ENCODE results near the gene KRTAP5-10. TPM values are rescaled to one million over a fixed set of nuclear protein-coding genes. Genes with fewer than 3 reads are reported as not detected.
A peak's percentile ranks its signal among the peaks of the same experiment; 100 is the strongest.
"Not testable (repeated sequence)": the region's sequence is repeated elsewhere in the genome, so short reads cannot be mapped to it uniquely, and the experiment has no call there.

KRTAP5-10 gene
- total and polyA plus RNA-seq, 12 donors, result 0.06 to 0.48 (median 0.27) TPM; not detected in 9

- DNase-seq; H3K36me3 ChIP-seq (replicated peaks in 1 of 2); intact Hi-C loops (cut with DNase I); H3K27me3 ChIP-seq; H3K4me1 ChIP-seq (replicated peaks in 1 of 2); H3K9me3 ChIP-seq (replicated peaks in 1 of 3); H3K27ac ChIP-seq; H3K4me3 ChIP-seq: not testable (repeated sequence)
- WGBS, 4 donors, result 75 to 94% (median 80%) methylated on average over 5 to 8 of the region's 8 CpGs
Measured at GRCh38 chr11:71589546-71589920, 24.2 kb downstream of the KRTAP5-10 start.

- DNase-seq; H3K9me3 ChIP-seq (replicated peaks in 1 of 3); H3K36me3 ChIP-seq (replicated peaks in 1 of 2); H3K4me3 ChIP-seq; intact Hi-C loops (cut with DNase I); H3K27ac ChIP-seq; H3K4me1 ChIP-seq (replicated peaks in 1 of 2); H3K27me3 ChIP-seq: not testable (repeated sequence)
- 71 to 79% (median 77%) methylated on average over 7 to 11 of the region's 11 CpGs; no CpG with 5 or more reads in 1 of the 4 donors for WGBS, 4 donors
Measured at GRCh38 chr11:71603221-71603620, 37.9 kb downstream of the KRTAP5-10 start.

- H3K27ac ChIP-seq; H3K9me3 ChIP-seq (replicated peaks in 1 of 3); H3K36me3 ChIP-seq (replicated peaks in 1 of 2); intact Hi-C loops (cut with DNase I); H3K4me3 ChIP-seq; H3K4me1 ChIP-seq (replicated peaks in 1 of 2); H3K27me3 ChIP-seq: not testable (repeated sequence)
- peak in 5 of 7 donors; percentile 15 to 57 (median 24) for DNase-seq
- peak; percentile 18 to 60 (median 29) for TF ChIP-seq CTCF (IDR thresholded peaks at IDR 0.05)
- WGBS, 4 donors, result 0 to 22% (median 21%) methylated on average over 2 to 12 of the region's 17 CpGs
Measured at GRCh38 chr11:71604798-71605488, 39.6 kb downstream of the KRTAP5-10 start.

GRCh38 chr11:71606853-71607519 is 41.6 kb downstream of the KRTAP5-10 start:
- DNase-seq; H3K4me3 ChIP-seq; intact Hi-C loops (cut with DNase I); H3K27me3 ChIP-seq; H3K36me3 ChIP-seq (replicated peaks in 1 of 2); H3K4me1 ChIP-seq (replicated peaks in 1 of 2); H3K27ac ChIP-seq; H3K9me3 ChIP-seq (replicated peaks in 1 of 3): not testable (repeated sequence)
- WGBS, 4 donors, result 20 to 38% (median 25%) methylated on average over 18 to 48 of the region's 48 CpGs

- H3K4me3 ChIP-seq; H3K27ac ChIP-seq; DNase-seq; H3K4me1 ChIP-seq (replicated peaks in 1 of 2); H3K9me3 ChIP-seq (replicated peaks in 1 of 3); H3K36me3 ChIP-seq (replicated peaks in 1 of 2); intact Hi-C loops (cut with DNase I); H3K27me3 ChIP-seq: not testable (repeated sequence)
- WGBS, 4 donors, result 3 to 9% (median 6%) methylated on average over 12 to 57 of the region's 59 CpGs
Measured at GRCh38 chr11:71607520-71608216, 42.3 kb downstream of the KRTAP5-10 start.

- DNase-seq; H3K9me3 ChIP-seq (replicated peaks in 1 of 3); H3K4me3 ChIP-seq; intact Hi-C loops (cut with DNase I); H3K36me3 ChIP-seq (replicated peaks in 1 of 2); H3K27ac ChIP-seq; H3K4me1 ChIP-seq (replicated peaks in 1 of 2); H3K27me3 ChIP-seq: not testable (repeated sequence)
- 17 to 24% (median 17%) methylated on average over 5 to 12 of the region's 21 CpGs; no CpG with 5 or more reads in 1 of the 4 donors for WGBS, 4 donors
Measured at GRCh38 chr11:71608272-71608671, 42.9 kb downstream of the KRTAP5-10 start.

- H3K27ac ChIP-seq; H3K4me3 ChIP-seq; intact Hi-C loops (cut with DNase I); H3K9me3 ChIP-seq (replicated peaks in 1 of 3); DNase-seq; H3K4me1 ChIP-seq (replicated peaks in 1 of 2); H3K27me3 ChIP-seq; H3K36me3 ChIP-seq (replicated peaks in 1 of 2): not testable (repeated sequence)
- 71 to 75% (median 73%) methylated on average over 21 of the region's 21 CpGs for WGBS, 4 donors
Measured at GRCh38 chr11:71611218-71611910, 46.0 kb downstream of the KRTAP5-10 start.

GRCh38 chr11:71613931-71614330 is 48.6 kb downstream of the KRTAP5-10 start:
- DNase-seq; H3K36me3 ChIP-seq (replicated peaks in 1 of 2); H3K4me3 ChIP-seq; H3K4me1 ChIP-seq (replicated peaks in 1 of 2); H3K9me3 ChIP-seq (replicated peaks in 1 of 3); intact Hi-C loops (cut with DNase I); H3K27me3 ChIP-seq; H3K27ac ChIP-seq: not testable (repeated sequence)
- WGBS, 4 donors, result 66 to 76% (median 72%) methylated on average over 3 to 7 of the region's 7 CpGs

- H3K4me1 ChIP-seq (replicated peaks in 1 of 2); H3K27me3 ChIP-seq; H3K4me3 ChIP-seq; H3K27ac ChIP-seq; DNase-seq; intact Hi-C loops (cut with DNase I); H3K9me3 ChIP-seq (replicated peaks in 1 of 3); H3K36me3 ChIP-seq (replicated peaks in 1 of 2): not testable (repeated sequence)
- WGBS, 4 donors, result 59 to 62% (median 60%) methylated on average over 13 to 15 of the region's 15 CpGs
Measured at GRCh38 chr11:71614366-71614917, 49.1 kb downstream of the KRTAP5-10 start.
